Cardiac muscle cell (in vitro differentiated cells and primary cell): ENCODE measurements around the gene CBX4. TPM values are rescaled to one million over a fixed set of nuclear protein-coding genes. Genes with fewer than 3 reads are reported as not detected.

Experiments
- DNase-seq, 2 donors: peaks; one replicate each; pipeline versions ENCODE4 v3.0.0 to v3.0.0-alpha.2; 2010 to 2017; ENCODE audit warnings: low read depth in 1 of 2, low spot score in 1 of 2
- H3K27ac ChIP-seq: fragments of 200-600 bp; sonication (generic); 2 replicates; pipeline ENCODE4 v1.5.1; 2016
- H3K27me3 ChIP-seq: fragments of 200-600 bp; sonication (generic); 2 replicates; pipeline ENCODE4 v1.6.0; 2016; ENCODE audit warnings: control low read depth
- H3K36me3 ChIP-seq: fragments of 200-600 bp; sonication (generic); 2 replicates; pipeline ENCODE4 v1.5.1; 2016; ENCODE audit warnings: control low read depth
- H3K4me1 ChIP-seq: fragments of 200-600 bp; sonication (generic); 2 replicates; pipeline ENCODE4 v1.8.1; 2017; ENCODE audit warnings: low read depth, mild to moderate bottlenecking, mixed run types
- H3K4me3 ChIP-seq: fragments of 200-600 bp; sonication (generic); 2 replicates; pipeline ENCODE4 v1.5.1; 2016; ENCODE audit warnings: mild to moderate bottlenecking
- H3K9me3 ChIP-seq: fragments of 200-600 bp; sonication (generic); 2 replicates; pipeline ENCODE4 v1.5.1; 2017; ENCODE audit warnings: low read depth, mild to moderate bottlenecking, control low read depth
- CTCF ChIP-seq: IDR thresholded peaks from 2 replicates; pipeline ENCODE4 v1.5.1; 2012; ENCODE audit warnings: low read depth, mild to moderate bottlenecking, low read length
- polyA plus RNA-seq: library from polyadenylated mRNA; unstranded; fragments of >200 nt; fragmentation: Nextera tagmentation; extraction: Ambion mirVana; gene quantifications from 2 replicates; pipeline ENCODE4 v1.2.1, GENCODE V29; 2016
- total RNA-seq: library from RNA; depleted of rRNA; stranded (reverse); fragments of >200 nt; gene quantifications from 2 replicates; pipeline ENCODE4 v1.2.3, GENCODE V29; 2016

CBX4 gene
- total and polyA plus RNA-seq, 2 experiments from 2014 or later: 43.6 to 91.6 TPM

DNA sequence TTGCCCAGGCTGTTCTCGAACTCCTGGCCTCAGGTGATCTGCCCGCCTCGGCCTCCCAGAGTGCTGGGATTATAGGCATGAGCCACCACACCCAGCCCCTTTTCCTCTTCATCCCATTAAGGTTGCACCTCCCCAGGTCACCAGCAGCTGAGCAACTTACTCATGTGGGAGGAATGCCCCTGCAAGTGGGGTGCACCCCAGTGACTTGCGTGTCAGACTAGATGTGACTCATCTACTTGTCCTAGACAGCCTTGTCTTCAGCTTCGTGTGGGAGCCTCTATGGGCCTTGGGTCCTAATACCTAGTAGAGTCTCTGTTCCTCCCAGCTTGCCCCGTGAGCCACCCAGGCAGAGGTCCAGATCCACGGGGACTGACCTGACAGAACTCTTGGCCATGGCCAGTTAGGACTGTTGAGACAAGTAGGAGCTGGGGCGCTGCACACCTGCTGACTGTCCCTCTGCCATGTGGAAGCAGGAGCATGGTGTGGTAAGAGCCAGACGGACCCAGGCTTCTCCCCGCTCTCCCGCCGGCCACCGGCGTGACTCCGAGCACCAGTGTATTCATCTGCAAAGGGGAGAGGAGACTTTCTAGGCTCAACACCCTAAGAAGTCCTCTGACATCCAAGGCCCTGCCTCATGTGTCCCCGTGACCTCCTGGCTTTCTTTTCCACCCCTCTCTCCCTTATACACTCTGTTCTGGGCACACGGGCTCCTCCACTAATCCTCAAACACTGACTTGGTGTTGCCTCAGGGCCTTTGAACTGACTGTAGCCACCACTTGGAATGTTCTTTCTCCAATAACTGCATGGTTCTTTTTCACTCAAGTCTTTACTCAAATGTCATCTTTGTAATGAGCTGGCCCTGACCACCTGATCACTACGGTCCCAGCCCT is 11.6 kb upstream of the CBX4 start:
- peak in 1 of 2 donors; percentile 18 for DNase-seq
- Histone ChIP-seq H3K9me3 (no peaks in the 10 kb centered on the region), H3K4me1 (no peaks in the 10 kb centered on the region), H3K27ac (no peak overlapping the region), H3K4me3 (no peak overlapping the region), H3K27me3 (peaks cover 6% of the 10 kb centered on the region), H3K36me3 (no peaks in the 10 kb centered on the region)
- no peak for TF ChIP-seq CTCF

DNA sequence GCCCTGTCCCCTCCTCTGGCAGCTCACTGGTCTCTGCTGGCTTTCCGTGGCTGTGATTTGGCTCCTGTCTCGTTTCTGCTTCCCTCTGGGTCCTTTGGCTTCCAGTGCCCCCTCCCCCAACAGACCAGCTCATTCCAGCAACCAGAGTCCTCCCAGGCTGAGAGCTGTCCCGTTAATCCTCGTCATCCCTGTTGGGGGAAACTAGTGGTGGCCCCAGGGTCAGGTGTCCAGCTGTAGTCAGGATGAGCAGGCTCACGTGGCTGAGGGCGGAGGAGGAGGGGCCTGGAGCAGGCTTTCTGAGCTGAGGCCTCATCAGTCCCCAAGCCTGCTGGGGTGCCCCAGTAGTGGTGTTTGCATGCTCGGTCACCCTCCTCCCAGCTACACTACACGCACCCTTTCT is 10.7 kb upstream of the CBX4 start:
- no peak for DNase-seq
- Histone ChIP-seq H3K27ac (no peak overlapping the region), H3K36me3 (no peaks in the 10 kb centered on the region), H3K9me3 (no peaks in the 10 kb centered on the region), H3K4me1 (peaks cover 9% of the 10 kb centered on the region), H3K4me3 (no peak overlapping the region), H3K27me3 (peaks cover 6% of the 10 kb centered on the region)
- TF ChIP-seq CTCF: no peak

- DNase-seq: no peak
- TF ChIP-seq CTCF: no peak
- Histone ChIP-seq H3K27me3 (peaks cover 13% of the 10 kb centered on the region), H3K27ac (no peak overlapping the region), H3K36me3 (no peaks in the 10 kb centered on the region), H3K4me3 (no peak overlapping the region), H3K9me3 (no peaks in the 10 kb centered on the region), H3K4me1 (peaks cover 10% of the 10 kb centered on the region)
Measured at GRCh38 chr17:79848370-79848766, 9.1 kb upstream of the CBX4 start.

DNA sequence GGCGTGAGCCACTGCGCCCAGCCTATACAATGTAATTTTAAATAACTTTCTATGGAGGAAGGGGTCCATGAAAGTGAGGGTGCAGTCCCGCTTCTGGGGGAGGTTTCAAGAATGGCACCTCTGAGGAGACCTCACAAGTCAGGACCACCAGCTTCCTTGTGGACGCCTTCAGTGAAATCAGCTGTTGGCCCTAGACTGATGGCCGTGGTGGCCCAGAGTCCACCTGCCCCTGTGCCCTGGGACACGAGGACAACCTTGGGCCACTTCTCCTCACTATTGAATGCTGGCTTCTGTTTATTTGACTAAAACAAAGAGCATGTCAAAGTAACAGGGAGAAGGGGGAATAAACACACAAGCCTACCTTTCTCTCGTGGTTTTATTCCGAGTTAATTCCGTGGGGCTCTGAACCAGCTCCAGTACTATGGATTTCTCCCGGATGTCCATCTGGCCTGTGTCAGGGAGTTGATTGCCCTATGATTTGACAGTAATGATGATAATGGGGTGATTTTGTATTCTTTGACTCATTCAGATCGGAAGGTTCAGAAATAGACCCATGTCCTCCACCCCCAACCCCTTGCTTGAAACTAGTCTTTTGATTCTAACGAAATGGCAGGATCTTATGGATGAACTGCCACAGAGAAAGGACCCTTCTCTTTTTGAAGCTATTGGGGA is 8.6 kb upstream of the CBX4 start:
- Histone ChIP-seq H3K27ac (no peak overlapping the region), H3K4me3 (no peak overlapping the region), H3K4me1 (peaks cover 10% of the 10 kb centered on the region), H3K36me3 (no peaks in the 10 kb centered on the region), H3K9me3 (no peaks in the 10 kb centered on the region), H3K27me3 (peaks cover 18% of the 10 kb centered on the region)
- no peak for DNase-seq
- no peak for TF ChIP-seq CTCF

DNA sequence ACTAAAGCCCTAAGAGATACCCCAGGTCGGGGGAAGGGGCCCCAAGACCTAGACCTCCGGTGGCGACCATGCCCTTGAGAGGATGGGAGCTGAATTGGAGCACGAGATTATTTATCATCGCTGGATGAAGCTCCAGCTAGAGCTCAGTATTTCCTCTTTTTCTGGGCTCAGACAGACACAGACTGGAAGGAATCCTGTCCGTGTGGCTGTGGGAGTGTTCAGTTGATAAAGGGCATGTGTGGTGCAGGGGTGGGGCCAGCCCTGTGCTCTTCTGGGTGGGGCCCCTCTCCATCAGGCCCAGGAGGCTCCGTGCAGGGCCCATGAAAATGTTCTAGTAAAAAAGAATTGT is 6.3 kb upstream of the CBX4 start:
- Histone ChIP-seq H3K27ac (no peak overlapping the region), H3K4me1 (peaks cover 10% of the 10 kb centered on the region), H3K36me3 (no peaks in the 10 kb centered on the region), H3K4me3 (no peak overlapping the region), H3K9me3 (no peaks in the 10 kb centered on the region), H3K27me3 (peaks cover 40% of the 10 kb centered on the region)
- TF ChIP-seq CTCF: no peak
- peak in 1 of 2 donors; percentile 46 for DNase-seq
